Mesothelial cell of epicardium (in vitro differentiated cells): Measurements from ENCODE around the gene NRCAM. TPM values are rescaled to one million over a fixed set of nuclear protein-coding genes. Genes with fewer than 3 reads are reported as not detected.

Experiments used
- DNase-seq, 2 experiments: peaks; one replicate each; pipeline ENCODE4 v3.0.0; 2021; ENCODE audit warnings: low spot score in 2 of 2; ENCODE audit not compliant: unreplicated experiment in 2 of 2
- H3K27ac Mint-ChIP-seq: 2 replicates; pipeline ENCODE4 v1.8.0; 2021; ENCODE audit warnings: mixed read lengths
- H3K27me3 Mint-ChIP-seq: 2 replicates; pipeline ENCODE4 v1.8.0; 2021; ENCODE audit warnings: low read depth, mixed read lengths
- H3K36me3 Mint-ChIP-seq: 2 replicates; pipeline ENCODE4 v1.8.0; 2021; ENCODE audit warnings: mixed read lengths
- H3K4me1 Mint-ChIP-seq: 2 replicates; pipeline ENCODE4 v1.8.0; 2021; ENCODE audit warnings: mixed read lengths
- H3K4me3 Mint-ChIP-seq: 2 replicates; pipeline ENCODE4 v1.8.0; 2021; ENCODE audit warnings: mild to moderate bottlenecking, moderate library complexity, mixed read lengths
- H3K9me3 Mint-ChIP-seq: 2 replicates; pipeline ENCODE4 v1.8.0; 2021; ENCODE audit warnings: mixed read lengths
- CTCF ChIP-seq: fragments of 200-600 bp; sonication (generic); IDR thresholded peaks from one replicate; pipeline ENCODE4 v1.5.0; 2021; ENCODE audit warnings: antibody characterized with exemption; ENCODE audit not compliant: unreplicated experiment
- total RNA-seq: library from RNA; stranded (reverse); gene quantifications from 3 replicates; pipeline ENCODE4 v1.2.1, GENCODE V29; 2021

Gene NRCAM
- total RNA-seq, 1 donor from 2014 or later, result 5.7 TPM

- H3K27me3 Mint-ChIP-seq, result peaks cover 3% of the 10 kb centered on the region
- no peak for TF ChIP-seq CTCF
- H3K27ac Mint-ChIP-seq, result no peak overlapping the region
- H3K36me3 Mint-ChIP-seq, result no peaks in the 10 kb centered on the region
- peaks cover 42% of the 10 kb centered on the region for H3K4me1 Mint-ChIP-seq
- no peaks in the 10 kb centered on the region for H3K9me3 Mint-ChIP-seq
- DNase-seq, result no peak
- H3K4me3 Mint-ChIP-seq, result no peak overlapping the region
Measured at GRCh38 chr7:108423089-108423989, 32.9 kb downstream of the NRCAM start.

- H3K36me3 Mint-ChIP-seq, result no peaks in the 10 kb centered on the region
- peaks cover 40% of the 10 kb centered on the region for H3K4me1 Mint-ChIP-seq
- no peaks in the 10 kb centered on the region for H3K9me3 Mint-ChIP-seq
- no peak for TF ChIP-seq CTCF
- H3K27ac Mint-ChIP-seq, result no peak overlapping the region
- DNase-seq, result no peak
- no peak overlapping the region for H3K4me3 Mint-ChIP-seq
- H3K27me3 Mint-ChIP-seq, result peaks cover 3% of the 10 kb centered on the region
Measured at GRCh38 chr7:108421720-108422331, 34.4 kb downstream of the NRCAM start.

- H3K27ac Mint-ChIP-seq, result no peak overlapping the region
- DNase-seq, result no peak
- no peaks in the 10 kb centered on the region for H3K9me3 Mint-ChIP-seq
- H3K4me1 Mint-ChIP-seq, result peaks cover 28% of the 10 kb centered on the region
- H3K36me3 Mint-ChIP-seq, result no peaks in the 10 kb centered on the region
- no peak overlapping the region for H3K4me3 Mint-ChIP-seq
- no peak for TF ChIP-seq CTCF
- H3K27me3 Mint-ChIP-seq, result peaks cover 3% of the 10 kb centered on the region
Measured at GRCh38 chr7:108419961-108420908, 36.0 kb downstream of the NRCAM start.

DNA sequence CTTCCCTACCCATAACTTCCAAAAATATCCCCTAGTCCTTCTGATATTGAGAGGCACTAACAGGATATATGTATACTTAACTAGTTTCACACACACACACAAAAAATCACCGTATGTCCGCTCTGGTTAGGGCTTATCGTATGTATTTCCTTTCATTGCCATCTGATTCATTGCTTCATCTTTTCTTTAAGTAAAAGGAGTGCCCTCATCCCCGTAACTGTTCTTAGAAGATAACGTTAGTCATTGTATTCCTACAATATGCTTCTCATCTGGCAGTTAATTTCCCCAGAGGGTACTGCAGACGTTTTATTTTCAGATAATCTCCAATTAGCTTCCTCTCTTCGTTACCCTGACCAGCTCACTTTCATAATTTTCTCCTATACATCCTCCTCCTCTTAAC, 37.3 kb downstream of the NRCAM start:
- H3K4me1 Mint-ChIP-seq, result peaks cover 28% of the 10 kb centered on the region
- no peak overlapping the region for H3K27ac Mint-ChIP-seq
- TF ChIP-seq CTCF, result no peak
- H3K27me3 Mint-ChIP-seq, result peaks cover 2% of the 10 kb centered on the region
- H3K9me3 Mint-ChIP-seq, result no peaks in the 10 kb centered on the region
- H3K4me3 Mint-ChIP-seq, result no peak overlapping the region
- H3K36me3 Mint-ChIP-seq, result no peaks in the 10 kb centered on the region
- DNase-seq, result no peak

DNA sequence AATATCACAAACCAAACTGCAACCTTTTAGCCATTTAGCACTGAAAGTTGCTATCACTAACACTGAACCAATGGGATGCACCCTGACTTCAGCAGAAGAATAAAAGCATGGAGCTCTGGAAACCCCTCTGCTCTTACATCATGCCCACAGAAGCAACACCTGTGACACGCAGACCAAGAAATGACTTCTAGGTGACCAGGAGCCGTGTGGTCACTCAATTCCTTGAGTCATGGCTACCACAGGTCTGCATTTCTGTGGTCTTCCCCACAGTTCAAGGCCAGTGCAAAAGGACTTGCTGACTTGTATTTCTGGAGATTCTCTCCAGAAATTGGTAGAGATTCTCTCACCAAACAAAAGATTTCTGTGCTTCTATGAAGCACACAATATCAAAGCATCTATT, 38.3 kb downstream of the NRCAM start:
- Mint-ChIP-seq H3K27me3 (no peaks in the 10 kb centered on the region), H3K36me3 (no peaks in the 10 kb centered on the region), H3K4me3 (no peak overlapping the region), H3K9me3 (peaks cover 7% of the 10 kb centered on the region), H3K4me1 (peaks cover 28% of the 10 kb centered on the region), H3K27ac (no peak overlapping the region)
- no peak for DNase-seq
- no peak for TF ChIP-seq CTCF
